ENCODE data around the gene TBC1D10A. TPM values are rescaled to one million over a fixed set of nuclear protein-coding genes. Genes with fewer than 3 reads are reported as not detected.
A peak's percentile ranks its signal among the peaks of the same experiment; 100 is the strongest.

TBC1D10A gene
- polyA plus RNA-seq, 3 donors: 10.7 to 13.2 (median 11.8) TPM

- DNase-seq (ENCODE audit: low read depth in 3 of 3, low spot score in 2 of 3): no peak
These were observed 22.1 kb downstream of the TBC1D10A start for GRCh38 chr22:30304495-30305244.

- no peak for DNase-seq (ENCODE audit: low read depth in 3 of 3, low spot score in 2 of 3)
These were observed 24.0 kb downstream of the TBC1D10A start for GRCh38 chr22:30302810-30303138.

- DNase-seq (ENCODE audit: low read depth in 3 of 3, low spot score in 2 of 3): no peak
These were observed 24.5 kb downstream of the TBC1D10A start for GRCh38 chr22:30301995-30302809.

- no peak for DNase-seq (ENCODE audit: low read depth in 3 of 3, low spot score in 2 of 3)
These were observed 27.4 kb downstream of the TBC1D10A start for GRCh38 chr22:30299322-30299721.

GRCh38 chr22:30297991-30298701 is 28.6 kb downstream of the TBC1D10A start:
- no peak for DNase-seq (ENCODE audit: low read depth in 3 of 3, low spot score in 2 of 3)

- DNase-seq (ENCODE audit: low read depth in 3 of 3, low spot score in 2 of 3): no peak
These were observed 29.3 kb downstream of the TBC1D10A start for GRCh38 chr22:30297276-30297990.

GRCh38 chr22:30296833-30297232 is 29.9 kb downstream of the TBC1D10A start:
- no peak for DNase-seq (ENCODE audit: low read depth in 3 of 3, low spot score in 2 of 3)

GRCh38 chr22:30296324-30296723 is 30.4 kb downstream of the TBC1D10A start:
- DNase-seq (ENCODE audit: low read depth in 3 of 3, low spot score in 2 of 3): no peak

- DNase-seq (ENCODE audit: low read depth in 3 of 3, low spot score in 2 of 3): no peak
These were observed 31.2 kb downstream of the TBC1D10A start for GRCh38 chr22:30295576-30295975.

- DNase-seq (ENCODE audit: low read depth in 3 of 3, low spot score in 2 of 3): no peak
These were observed 31.9 kb downstream of the TBC1D10A start for GRCh38 chr22:30294830-30295229.

- DNase-seq (ENCODE audit: low read depth in 3 of 3, low spot score in 2 of 3): no peak
These were observed 32.7 kb downstream of the TBC1D10A start for GRCh38 chr22:30294066-30294465.

GRCh38 chr22:30293026-30293425 is 33.7 kb downstream of the TBC1D10A start:
- no peak for DNase-seq (ENCODE audit: low read depth in 3 of 3, low spot score in 2 of 3)

- no peak for DNase-seq (ENCODE audit: low read depth in 3 of 3, low spot score in 2 of 3)
These were observed 34.4 kb downstream of the TBC1D10A start for GRCh38 chr22:30292069-30292970.

- DNase-seq (ENCODE audit: low read depth in 3 of 3, low spot score in 2 of 3): no peak
These were observed 35.5 kb downstream of the TBC1D10A start for GRCh38 chr22:30291058-30291892.

GRCh38 chr22:30290342-30291057 is 36.2 kb downstream of the TBC1D10A start:
- DNase-seq (ENCODE audit: low read depth in 3 of 3, low spot score in 2 of 3): no peak

- DNase-seq (ENCODE audit: low read depth in 3 of 3, low spot score in 2 of 3): no peak
These were observed 36.8 kb downstream of the TBC1D10A start for GRCh38 chr22:30289980-30290313.

- DNase-seq (ENCODE audit: low read depth in 3 of 3, low spot score in 2 of 3): peak; percentile 85 to 93 (median 93)
These were observed 37.4 kb downstream of the TBC1D10A start, which contains the start of gene CASTOR1 for GRCh38 chr22:30289141-30289979. CASTOR1 (minus strand) TSS chr22:30289505; CDS start chr22:30289497, 8 bp downstream.

Data from right renal cortex interstitium (tissue), 3 donors.